ENCODE results near the gene PDCD7.
"Not testable (repeated sequence)": the region's sequence is repeated elsewhere in the genome, so short reads cannot be mapped to it uniquely, and the experiment has no call there.

Gene PDCD7

GRCh38 chr15:65075607-65076395 is 57.8 kb downstream of the PDCD7 start:
- not testable (repeated sequence) for DNase-seq (ENCODE audit: low read depth in 4 of 4, low spot score in 1 of 4)

DNA sequence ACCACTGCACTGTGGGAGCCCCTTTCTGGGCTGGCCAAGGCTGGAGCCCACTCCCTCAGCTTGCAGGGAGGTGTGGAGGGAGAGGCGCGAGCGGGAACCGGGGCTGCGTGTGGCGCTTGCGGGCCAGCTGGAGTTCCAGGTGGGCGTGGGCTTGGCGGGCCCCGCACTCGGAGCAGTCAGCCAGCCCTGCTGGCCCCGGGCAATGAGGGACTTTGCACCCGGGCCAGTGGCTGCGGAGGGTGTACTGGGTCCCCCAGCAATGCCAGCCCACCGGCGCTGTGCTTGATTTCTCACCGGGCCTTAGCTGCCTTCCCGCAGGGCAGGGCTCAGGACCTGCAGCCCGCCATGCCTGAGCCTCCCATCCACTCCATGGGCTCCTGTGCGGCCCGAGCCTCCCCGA is 58.7 kb downstream of the PDCD7 start:
- not testable (repeated sequence) for DNase-seq (ENCODE audit: low read depth in 4 of 4, low spot score in 1 of 4)

GRCh38 chr15:65072617-65073016 is 61.0 kb downstream of the PDCD7 start:
- no peak for DNase-seq (ENCODE audit: low read depth in 4 of 4, low spot score in 1 of 4)

DNA sequence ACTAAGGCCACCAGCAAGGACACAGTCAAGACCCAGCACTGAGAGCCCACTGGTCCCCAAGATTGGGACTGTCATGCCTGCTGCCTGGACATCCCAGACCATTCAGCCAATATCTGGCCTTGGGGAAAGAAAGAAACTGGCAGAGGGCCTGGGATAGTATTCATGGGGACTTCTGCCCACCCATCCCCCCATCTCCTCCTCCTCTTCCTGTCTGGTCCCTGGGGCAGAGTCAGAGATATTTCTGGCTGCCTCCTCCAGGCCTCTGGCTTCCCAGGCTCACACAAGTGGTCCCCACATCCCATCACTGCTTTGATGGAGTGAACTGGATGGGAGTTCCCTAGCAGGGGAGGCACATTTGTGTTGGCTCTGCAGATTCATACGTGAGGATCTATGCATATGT is 61.6 kb downstream of the PDCD7 start:
- DNase-seq (ENCODE audit: low read depth in 4 of 4, low spot score in 1 of 4): no peak

- DNase-seq (ENCODE audit: low read depth in 4 of 4, low spot score in 1 of 4): no peak
Observed at GRCh38 chr15:65071381-65071811, 62.2 kb downstream of the PDCD7 start.

GRCh38 chr15:65069779-65070546 is 63.6 kb downstream of the PDCD7 start:
- no peak for DNase-seq (ENCODE audit: low read depth in 4 of 4, low spot score in 1 of 4)

DNA sequence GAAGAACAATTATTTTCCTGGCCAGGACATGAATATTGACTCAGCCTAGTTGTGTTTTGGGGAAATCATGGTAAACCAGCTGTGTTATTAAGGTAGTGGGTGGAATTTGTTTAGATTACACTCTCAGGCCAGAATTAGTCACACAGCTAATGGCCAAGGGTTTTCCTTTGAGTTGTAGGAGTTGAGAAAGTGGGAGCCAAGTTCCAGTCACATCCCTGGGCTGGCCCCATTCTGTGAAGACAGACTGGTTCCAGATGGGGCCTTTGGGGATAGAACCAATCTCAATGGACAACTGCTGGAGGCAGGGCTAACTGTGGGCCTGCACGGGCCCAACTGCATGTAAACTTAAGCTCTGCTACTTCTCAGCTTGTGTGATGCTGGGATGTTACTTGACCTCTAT is 64.4 kb downstream of the PDCD7 start:
- no peak for DNase-seq (ENCODE audit: low read depth in 4 of 4, low spot score in 1 of 4)

GRCh38 chr15:65068403-65068788 is 65.2 kb downstream of the PDCD7 start:
- DNase-seq (ENCODE audit: low read depth in 4 of 4, low spot score in 1 of 4): no peak

GRCh38 chr15:65067645-65068402 is 65.8 kb downstream of the PDCD7 start, which contains the start of gene RASL12:
Gene RASL12 (minus strand): TSS chr15:65067991. CDS start chr15:65067835, 156 bp downstream.
- no peak for DNase-seq (ENCODE audit: low read depth in 4 of 4, low spot score in 1 of 4)

Data from stimulated activated CD4-positive, alpha-beta T cell treated with anti-CD3 and anti-CD28 coated beads, Interleukin-1b, Interleukin-23, amount 100 ng/mL, for 24 hours (primary cell).